Chondrocyte (in vitro differentiated cells): ENCODE data around the gene TTC28. TPM values are rescaled to one million over a fixed set of nuclear protein-coding genes. Genes with fewer than 3 reads are reported as not detected.

Experiments
- DNase-seq: peaks from one replicate; pipeline ENCODE4 v3.0.0; 2021; ENCODE audit warnings: mixed read lengths, low spot score
- H3K27ac Mint-ChIP-seq: one replicate; pipeline ENCODE4 v1.8.0; 2021; ENCODE audit warnings: mild to moderate bottlenecking, moderate library complexity, mixed read lengths; ENCODE audit not compliant: unreplicated experiment
- H3K27me3 Mint-ChIP-seq: 2 replicates; pipeline ENCODE4 v1.8.0; 2021; ENCODE audit warnings: low read depth, mixed read lengths
- H3K36me3 Mint-ChIP-seq: 2 replicates; pipeline ENCODE4 v1.8.0; 2021; ENCODE audit warnings: low read depth, mixed read lengths
- H3K4me1 Mint-ChIP-seq: 2 replicates; pipeline ENCODE4 v1.8.0; 2021; ENCODE audit warnings: low read depth, mild to moderate bottlenecking, mixed read lengths
- H3K4me3 Mint-ChIP-seq: one replicate; pipeline ENCODE4 v1.8.0; 2021; ENCODE audit warnings: mild to moderate bottlenecking, moderate library complexity, mixed read lengths; ENCODE audit not compliant: unreplicated experiment
- H3K9me3 Mint-ChIP-seq: 2 replicates; pipeline ENCODE4 v1.8.0; 2021; ENCODE audit warnings: low read depth, mixed read lengths
- total RNA-seq: library from RNA; stranded (reverse); gene quantifications from 3 replicates; pipeline ENCODE4 v1.2.1, GENCODE V29; 2021
- TF ChIP-seq, protein P1 (sequence below): fragments of 200-600 bp; sonication (generic); IDR thresholded peaks from 2 replicates; pipeline ENCODE4 v1.5.0; 2021; ENCODE audit warnings: antibody characterized with exemption, mild to moderate bottlenecking, moderate library complexity

TTC28 gene
- total RNA-seq, 1 donor from 2014 or later, result 38.3 TPM

DNA sequence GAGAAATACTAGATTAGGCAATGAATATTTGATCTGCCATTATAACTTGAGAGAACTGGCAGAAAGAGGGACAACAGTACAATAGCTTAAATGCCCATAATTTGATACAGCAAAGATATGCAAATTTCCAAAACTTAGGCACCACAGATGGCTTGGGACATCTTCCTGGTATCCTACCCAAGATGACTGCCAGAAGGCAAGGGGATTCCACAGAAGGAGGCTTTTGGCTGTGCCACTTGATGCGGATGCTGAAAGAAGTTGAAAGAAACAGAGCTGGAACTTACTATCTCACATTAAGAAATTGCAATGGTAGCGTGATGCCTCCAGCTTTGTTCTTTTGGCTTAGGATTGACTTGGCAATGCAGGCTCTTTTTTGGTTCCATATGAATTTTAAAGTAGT is 216.7 kb downstream of the TTC28 start:
- Mint-ChIP-seq H3K4me3 (no peak overlapping the region), H3K27me3 (no peaks in the 10 kb centered on the region), H3K36me3 (no peaks in the 10 kb centered on the region), H3K27ac (no peak overlapping the region), H3K9me3 (no peaks in the 10 kb centered on the region), H3K4me1 (peaks cover 13% of the 10 kb centered on the region)
- TF ChIP-seq, protein P1, sequence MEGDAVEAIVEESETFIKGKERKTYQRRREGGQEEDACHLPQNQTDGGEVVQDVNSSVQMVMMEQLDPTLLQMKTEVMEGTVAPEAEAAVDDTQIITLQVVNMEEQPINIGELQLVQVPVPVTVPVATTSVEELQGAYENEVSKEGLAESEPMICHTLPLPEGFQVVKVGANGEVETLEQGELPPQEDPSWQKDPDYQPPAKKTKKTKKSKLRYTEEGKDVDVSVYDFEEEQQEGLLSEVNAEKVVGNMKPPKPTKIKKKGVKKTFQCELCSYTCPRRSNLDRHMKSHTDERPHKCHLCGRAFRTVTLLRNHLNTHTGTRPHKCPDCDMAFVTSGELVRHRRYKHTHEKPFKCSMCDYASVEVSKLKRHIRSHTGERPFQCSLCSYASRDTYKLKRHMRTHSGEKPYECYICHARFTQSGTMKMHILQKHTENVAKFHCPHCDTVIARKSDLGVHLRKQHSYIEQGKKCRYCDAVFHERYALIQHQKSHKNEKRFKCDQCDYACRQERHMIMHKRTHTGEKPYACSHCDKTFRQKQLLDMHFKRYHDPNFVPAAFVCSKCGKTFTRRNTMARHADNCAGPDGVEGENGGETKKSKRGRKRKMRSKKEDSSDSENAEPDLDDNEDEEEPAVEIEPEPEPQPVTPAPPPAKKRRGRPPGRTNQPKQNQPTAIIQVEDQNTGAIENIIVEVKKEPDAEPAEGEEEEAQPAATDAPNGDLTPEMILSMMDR, result no peak
- DNase-seq, result no peak

DNA sequence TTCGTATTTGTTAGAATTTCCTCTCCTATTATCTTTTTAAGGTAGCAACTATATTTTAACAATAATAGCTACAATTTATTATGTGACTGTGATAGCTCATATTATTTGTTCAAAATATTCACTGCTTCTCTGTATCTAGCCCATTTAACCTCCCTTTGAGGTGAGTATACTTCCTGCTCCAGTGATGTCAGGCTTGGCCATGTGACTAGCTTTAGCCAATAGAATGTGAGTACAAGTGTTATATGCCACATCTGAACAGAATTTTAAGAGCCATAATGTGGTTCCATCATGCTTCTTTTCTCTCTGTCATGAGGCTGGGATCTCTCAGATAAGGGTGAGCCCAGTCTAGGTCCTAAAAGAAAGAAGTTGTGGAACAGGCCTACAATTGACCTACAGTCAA is 217.6 kb downstream of the TTC28 start:
- TF ChIP-seq, protein P1, result no peak
- no peak overlapping the region for H3K4me3 Mint-ChIP-seq
- H3K36me3 Mint-ChIP-seq, result no peaks in the 10 kb centered on the region
- H3K27me3 Mint-ChIP-seq, result no peaks in the 10 kb centered on the region
- DNase-seq, result no peak
- H3K27ac Mint-ChIP-seq, result no peak overlapping the region
- H3K4me1 Mint-ChIP-seq, result peaks cover 13% of the 10 kb centered on the region
- H3K9me3 Mint-ChIP-seq, result no peaks in the 10 kb centered on the region

DNA sequence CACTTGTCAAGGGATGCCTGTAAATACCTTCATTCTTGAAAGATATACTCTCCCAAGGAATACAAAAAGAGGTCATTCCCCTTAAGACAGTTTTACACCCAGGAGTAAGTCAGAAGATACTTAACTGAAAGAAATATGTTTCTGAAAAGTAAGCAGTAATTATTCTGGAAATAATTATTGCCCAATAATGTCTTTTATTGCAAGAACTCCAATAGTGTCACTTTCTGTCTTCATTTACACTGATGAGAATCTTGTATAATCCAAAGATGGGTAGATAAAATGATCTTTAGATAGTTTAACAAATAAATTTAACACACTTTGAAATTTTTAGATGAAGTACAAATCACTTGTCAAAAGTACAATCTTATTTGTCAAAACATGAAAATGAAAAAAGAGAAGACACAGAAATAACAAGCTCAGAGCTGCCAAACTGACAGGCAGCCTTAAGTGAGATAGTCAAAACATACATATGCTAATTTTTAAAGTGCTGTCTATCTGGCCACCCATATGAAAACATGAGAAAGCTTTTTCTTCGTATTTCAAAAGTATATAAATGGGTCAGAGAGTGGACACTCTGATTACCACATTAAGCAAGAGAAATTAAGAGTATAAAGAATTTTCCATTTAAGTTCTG is 225.1 kb downstream of the TTC28 start:
- H3K4me1 Mint-ChIP-seq, result peaks cover 10% of the 10 kb centered on the region
- H3K36me3 Mint-ChIP-seq, result no peaks in the 10 kb centered on the region
- no peak for DNase-seq
- H3K9me3 Mint-ChIP-seq, result peaks cover 2% of the 10 kb centered on the region
- TF ChIP-seq, protein P1, result no peak
- no peaks in the 10 kb centered on the region for H3K27me3 Mint-ChIP-seq
- H3K4me3 Mint-ChIP-seq, result no peak overlapping the region
- no peak overlapping the region for H3K27ac Mint-ChIP-seq

DNA sequence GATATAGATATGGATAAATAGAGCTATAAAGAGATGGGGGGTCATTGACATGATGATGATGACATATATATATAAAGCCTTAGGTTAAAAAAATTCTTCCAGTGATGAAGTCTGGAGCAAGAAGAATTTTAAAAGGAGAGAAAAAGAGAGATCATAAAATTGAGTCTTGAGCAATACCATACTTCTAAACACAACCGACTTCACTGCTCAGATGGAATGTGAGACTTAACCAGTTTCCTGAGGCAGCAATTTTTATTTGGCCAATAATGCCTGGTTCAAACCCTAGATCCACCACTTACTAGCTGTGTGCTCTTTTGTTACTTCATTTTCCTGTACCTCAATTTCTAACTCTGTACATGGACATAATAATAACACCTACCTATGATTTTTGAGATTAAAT is 229.5 kb downstream of the TTC28 start:
- TF ChIP-seq, protein P1, result no peak
- Mint-ChIP-seq H3K9me3 (peaks cover 2% of the 10 kb centered on the region), H3K4me1 (peaks cover 8% of the 10 kb centered on the region), H3K27me3 (no peaks in the 10 kb centered on the region), H3K36me3 (no peaks in the 10 kb centered on the region), H3K4me3 (no peak overlapping the region), H3K27ac (no peak overlapping the region)
- no peak for DNase-seq

DNA sequence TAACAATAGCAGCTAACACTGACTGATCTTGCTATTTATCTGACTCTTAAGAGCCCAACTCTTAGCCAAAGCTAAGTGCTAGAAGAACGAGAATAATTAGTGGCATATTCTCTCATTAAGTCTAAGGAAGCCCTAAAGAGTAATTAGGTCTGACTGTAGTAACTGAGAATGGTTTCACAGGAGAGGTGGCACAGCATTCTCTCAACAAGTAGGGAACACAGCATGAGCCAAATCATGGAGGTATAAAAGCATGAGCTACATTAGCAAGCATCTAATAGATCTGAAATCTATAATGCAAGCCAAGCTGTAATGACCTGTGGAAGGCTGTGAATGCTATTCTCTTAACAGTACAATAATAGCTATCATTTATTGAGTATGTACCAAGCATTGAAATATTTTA is 230.6 kb downstream of the TTC28 start:
- Mint-ChIP-seq H3K27ac (no peak overlapping the region), H3K27me3 (no peaks in the 10 kb centered on the region), H3K36me3 (no peaks in the 10 kb centered on the region), H3K4me3 (no peak overlapping the region), H3K9me3 (peaks cover 2% of the 10 kb centered on the region), H3K4me1 (peaks cover 3% of the 10 kb centered on the region)
- no peak for DNase-seq
- TF ChIP-seq, protein P1, result no peak
